Lower lobe of right lung (tissue), 2 donors: ENCODE results near the gene ZNF445. TPM values are rescaled to one million over a fixed set of nuclear protein-coding genes. Genes with fewer than 3 reads are reported as not detected.
"Not testable (repeated sequence)": the region's sequence is repeated elsewhere in the genome, so short reads cannot be mapped to it uniquely, and the experiment has no call there.

Experiments used
- ATAC-seq, 2 donors: fragments of 200-7000 bp; cut with Tn5 transposase; one replicate each; pipeline ENCODE4 v1.9.1; 2020 to 2022; ENCODE audit warnings: mild to moderate bottlenecking in 2 of 2, moderate library complexity in 2 of 2
- DNase-seq: peaks from one replicate; pipeline ENCODE4 v3.0.0-alpha.2; 2020
- H3K27ac ChIP-seq: fragments of 200-600 bp; one replicate; pipeline ENCODE4 v1.8.0; 2022
- H3K27me3 ChIP-seq: fragments of 200-600 bp; one replicate; pipeline ENCODE4 v1.8.0; 2022; ENCODE audit warnings: low read depth
- H3K36me3 ChIP-seq: fragments of 200-600 bp; one replicate; pipeline ENCODE4 v1.8.0; 2022; ENCODE audit warnings: mild to moderate bottlenecking
- H3K4me1 ChIP-seq: fragments of 200-600 bp; one replicate; pipeline ENCODE4 v1.8.0; 2022
- H3K4me3 ChIP-seq: fragments of 200-600 bp; one replicate; pipeline ENCODE4 v1.8.0; 2022; ENCODE audit warnings: mild to moderate bottlenecking
- H3K9me3 ChIP-seq: fragments of 200-600 bp; one replicate; pipeline ENCODE4 v1.8.0; 2022
- intact Hi-C: fragments of 100-400 bp; cut with DNase I; formaldehyde crosslinking; loops from one replicate; pipeline ENCODE4 v1.11.0; 2022
- total RNA-seq: library from RNA; stranded (reverse); fragmentation: NEBNext Ultra II Directional; extraction: Animal tissue kit (Norgen Biotek cat#: 25700); gene quantifications from one replicate; pipeline ENCODE4 v1.2.1, GENCODE V29; 2021
- TF ChIP-seq, protein P1 (sequence below): fragments of 200-600 bp; IDR thresholded peaks from one replicate; pipeline ENCODE4 v1.8.0; 2022; ENCODE audit warnings: antibody characterized with exemption, mild to moderate bottlenecking
- donor health status: DM: no; HTN: yes; CAD: no; lungs with severe emphysema.

ZNF445 gene
- total RNA-seq, 1 donor from 2014 or later = 21.1 TPM

DNA sequence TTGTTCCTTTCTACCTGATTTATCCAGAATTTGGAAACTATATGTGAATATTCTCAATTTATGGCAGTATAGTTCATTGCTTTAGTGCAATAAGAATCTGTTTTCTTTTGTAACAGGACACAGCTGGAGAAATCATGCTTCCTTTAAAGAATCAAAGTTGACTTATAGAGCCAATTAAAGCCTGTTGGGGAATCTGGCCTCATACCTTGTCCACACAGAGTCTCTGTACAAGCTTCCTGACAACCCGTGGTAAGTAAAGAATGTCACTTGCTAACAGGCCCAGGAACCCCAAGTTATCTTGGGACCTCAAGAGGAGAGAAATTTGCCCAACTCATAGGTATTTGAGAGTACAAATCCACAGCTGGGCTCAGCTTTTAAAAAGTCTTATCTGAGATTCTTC, 10.2 kb downstream of the ZNF445 start:
- Histone ChIP-seq H3K4me3 (no peak overlapping the region), H3K27me3 (no peaks in the 10 kb centered on the region), H3K36me3 (peaks cover 35% of the 10 kb centered on the region), H3K9me3 (no peaks in the 10 kb centered on the region), H3K27ac (no peak overlapping the region), H3K4me1 (no peaks in the 10 kb centered on the region)
- ATAC-seq (no peak), DNase-seq (no peak)
- intact Hi-C loops = no loop called here
- TF ChIP-seq, protein P1, sequence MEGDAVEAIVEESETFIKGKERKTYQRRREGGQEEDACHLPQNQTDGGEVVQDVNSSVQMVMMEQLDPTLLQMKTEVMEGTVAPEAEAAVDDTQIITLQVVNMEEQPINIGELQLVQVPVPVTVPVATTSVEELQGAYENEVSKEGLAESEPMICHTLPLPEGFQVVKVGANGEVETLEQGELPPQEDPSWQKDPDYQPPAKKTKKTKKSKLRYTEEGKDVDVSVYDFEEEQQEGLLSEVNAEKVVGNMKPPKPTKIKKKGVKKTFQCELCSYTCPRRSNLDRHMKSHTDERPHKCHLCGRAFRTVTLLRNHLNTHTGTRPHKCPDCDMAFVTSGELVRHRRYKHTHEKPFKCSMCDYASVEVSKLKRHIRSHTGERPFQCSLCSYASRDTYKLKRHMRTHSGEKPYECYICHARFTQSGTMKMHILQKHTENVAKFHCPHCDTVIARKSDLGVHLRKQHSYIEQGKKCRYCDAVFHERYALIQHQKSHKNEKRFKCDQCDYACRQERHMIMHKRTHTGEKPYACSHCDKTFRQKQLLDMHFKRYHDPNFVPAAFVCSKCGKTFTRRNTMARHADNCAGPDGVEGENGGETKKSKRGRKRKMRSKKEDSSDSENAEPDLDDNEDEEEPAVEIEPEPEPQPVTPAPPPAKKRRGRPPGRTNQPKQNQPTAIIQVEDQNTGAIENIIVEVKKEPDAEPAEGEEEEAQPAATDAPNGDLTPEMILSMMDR = no peak

DNA sequence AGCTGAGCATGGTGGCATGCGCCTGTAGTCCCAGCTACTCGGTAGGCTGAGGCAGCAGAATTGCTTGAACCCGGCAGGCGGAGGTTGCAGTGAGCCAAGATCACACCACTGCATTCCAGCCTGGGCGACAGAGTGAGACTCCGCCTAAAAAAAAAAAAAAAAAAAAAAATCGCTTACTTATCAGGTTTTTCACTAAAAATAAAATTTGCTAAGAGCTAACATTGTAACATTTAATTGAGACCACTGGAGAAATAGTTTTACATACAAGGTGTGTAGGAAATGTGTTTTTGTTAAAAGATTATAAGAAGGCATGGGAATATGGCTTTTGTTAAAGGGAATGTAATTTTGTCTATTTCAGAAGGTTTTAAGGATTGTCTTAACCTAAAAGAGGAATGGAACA, 12.6 kb downstream of the ZNF445 start:
- Histone ChIP-seq H3K36me3 (peaks cover 28% of the 10 kb centered on the region), H3K9me3 (peaks cover 12% of the 10 kb centered on the region)
- intact Hi-C loops, H3K4me3 ChIP-seq, H3K27ac ChIP-seq, DNase-seq, H3K4me1 ChIP-seq, H3K27me3 ChIP-seq, ATAC-seq: not testable (repeated sequence)

DNA sequence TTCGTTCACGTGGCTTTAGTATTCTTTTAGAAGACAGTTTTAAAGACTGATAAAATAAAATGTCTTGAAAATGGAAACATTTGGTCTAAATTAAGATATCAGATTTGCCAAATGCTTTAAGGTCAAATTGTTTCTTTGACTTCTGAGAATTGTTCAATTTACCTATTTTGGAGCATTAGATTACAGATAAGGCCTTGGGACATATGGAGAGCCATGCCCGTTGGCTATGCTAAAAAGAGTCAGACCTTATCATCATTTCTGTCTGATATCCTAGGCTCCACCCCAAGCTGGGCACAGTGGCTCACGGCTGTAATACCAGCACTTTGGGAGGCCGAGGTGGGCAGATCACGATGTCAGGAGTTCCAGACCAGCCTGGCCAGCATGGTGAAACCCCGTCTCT, 13.0 kb downstream of the ZNF445 start:
- Histone ChIP-seq H3K27me3 (no peaks in the 10 kb centered on the region), H3K9me3 (peaks cover 15% of the 10 kb centered on the region), H3K27ac (no peak overlapping the region), H3K4me3 (no peak overlapping the region), H3K4me1 (no peaks in the 10 kb centered on the region), H3K36me3 (peaks cover 24% of the 10 kb centered on the region)
- intact Hi-C loops = no loop called here
- TF ChIP-seq, protein P1 = no peak
- no peak for ATAC-seq
- no peak for DNase-seq

DNA sequence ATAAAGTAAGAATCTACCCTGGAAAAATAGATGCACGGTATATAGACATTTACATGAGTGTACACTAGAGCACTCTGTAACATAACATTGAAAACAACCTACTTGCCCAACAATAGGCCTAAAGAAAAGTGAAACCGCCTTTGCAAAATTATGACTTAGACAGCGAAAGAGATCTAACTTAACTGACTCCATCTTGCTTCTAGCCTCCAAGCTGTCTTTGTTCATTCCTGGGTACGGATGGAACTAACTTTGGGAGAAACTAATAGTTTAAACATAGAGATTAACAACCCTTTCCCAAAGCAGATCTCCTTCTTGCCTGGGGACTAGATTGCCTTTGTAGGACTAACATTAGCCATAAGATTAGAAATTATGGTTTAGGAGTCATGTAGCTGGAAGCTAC, 17.4 kb downstream of the ZNF445 start:
- H3K27ac ChIP-seq, H3K4me1 ChIP-seq, H3K27me3 ChIP-seq, H3K4me3 ChIP-seq, intact Hi-C loops, DNase-seq, ATAC-seq: not testable (repeated sequence)
- Histone ChIP-seq H3K9me3 (peaks cover 15% of the 10 kb centered on the region), H3K36me3 (peaks cover 47% of the 10 kb centered on the region)

DNA sequence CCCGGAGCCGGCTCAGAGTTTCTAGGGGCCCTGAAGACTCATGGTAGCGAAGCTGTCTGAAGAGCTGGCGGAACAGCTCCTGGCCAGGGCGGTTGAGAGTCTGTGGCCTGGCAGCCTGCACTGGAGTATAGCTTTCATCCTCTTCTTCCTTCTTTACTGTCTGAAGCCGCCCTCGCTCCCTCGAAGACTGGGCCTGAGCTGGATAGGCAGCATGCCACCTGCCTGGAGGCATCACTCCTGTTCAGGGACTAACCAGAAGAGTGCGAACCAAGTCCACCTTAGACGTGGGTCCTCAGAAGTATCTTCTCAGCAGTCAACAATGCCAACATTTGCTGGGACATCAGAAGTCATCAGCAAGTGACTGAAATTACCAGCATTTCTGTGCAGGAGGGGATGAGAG, 22.2 kb downstream of the ZNF445 start:
- no peak overlapping the region for H3K4me3 ChIP-seq
- peaks cover 78% of the 10 kb centered on the region for H3K36me3 ChIP-seq
- intact Hi-C loops = no loop called here
- no peaks in the 10 kb centered on the region for H3K27me3 ChIP-seq
- H3K4me1 ChIP-seq = no peaks in the 10 kb centered on the region
- ATAC-seq = no peak
- H3K27ac ChIP-seq = no peak overlapping the region
- TF ChIP-seq, protein P1 = no peak
- no peak for DNase-seq
- peaks cover 7% of the 10 kb centered on the region for H3K9me3 ChIP-seq

DNA sequence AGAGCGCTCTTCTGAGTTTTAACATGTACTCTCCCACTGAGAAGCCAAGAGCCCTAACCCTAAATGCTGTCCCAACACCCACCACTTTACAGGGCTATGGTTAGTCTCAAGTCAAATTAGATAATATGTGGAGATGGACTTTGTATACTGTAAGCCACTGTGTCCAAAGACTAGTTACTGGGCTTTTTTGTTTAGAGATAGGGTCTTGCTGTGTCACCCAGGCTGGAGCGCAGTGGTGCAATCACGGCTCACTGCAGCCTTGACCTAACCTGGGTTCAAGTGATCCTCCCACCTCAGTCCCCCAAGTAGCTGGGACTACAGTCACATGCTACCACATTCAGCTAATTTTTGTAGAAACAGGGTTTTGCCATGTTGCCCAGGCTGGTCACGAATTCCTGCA, 23.2 kb downstream of the ZNF445 start:
- intact Hi-C loops = no loop called here
- Histone ChIP-seq H3K27ac (no peak overlapping the region), H3K4me3 (no peak overlapping the region), H3K4me1 (no peaks in the 10 kb centered on the region), H3K9me3 (no peaks in the 10 kb centered on the region), H3K36me3 (peaks cover 88% of the 10 kb centered on the region), H3K27me3 (no peaks in the 10 kb centered on the region)
- TF ChIP-seq, protein P1 = no peak
- ATAC-seq = no peak
- no peak for DNase-seq

DNA sequence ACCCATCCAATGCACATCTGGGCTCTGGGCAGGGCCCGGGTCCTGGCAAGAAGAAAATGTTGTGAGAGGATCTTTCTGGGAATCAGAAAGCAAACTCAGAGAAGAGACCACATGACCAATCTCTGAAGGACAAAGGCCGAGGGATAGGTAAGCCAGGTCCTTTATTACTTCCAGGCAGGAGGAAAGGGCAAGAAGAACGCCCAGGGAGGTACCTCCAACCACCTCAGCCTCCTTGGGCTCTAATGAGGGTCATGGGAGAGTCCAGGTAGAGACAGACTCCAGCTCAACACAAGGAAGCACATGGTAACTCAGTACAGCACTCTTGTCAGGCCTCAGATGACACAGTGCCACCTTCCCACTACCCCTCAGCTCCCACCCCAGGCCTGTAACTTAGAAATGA, 26.0 kb downstream of the ZNF445 start:
- Histone ChIP-seq H3K27me3 (no peaks in the 10 kb centered on the region), H3K4me3 (no peak overlapping the region), H3K27ac (no peak overlapping the region), H3K36me3 (peaks cover 98% of the 10 kb centered on the region), H3K4me1 (no peaks in the 10 kb centered on the region), H3K9me3 (no peaks in the 10 kb centered on the region)
- ATAC-seq = no peak
- intact Hi-C loops = no loop called here
- TF ChIP-seq, protein P1 = no peak
- no peak for DNase-seq
